Liver (tissue), 9 donors: ENCODE measurements around the gene ZNF772. TPM values are rescaled to one million over a fixed set of nuclear protein-coding genes. Genes with fewer than 3 reads are reported as not detected.

Experiments used
- DNase-seq: peaks from one replicate; pipeline ENCODE4 v3.0.0-alpha.2; 2017; ENCODE audit warnings: low spot score
- H3K27ac ChIP-seq, 2 donors: one replicate each; pipeline ENCODE4 v1.7.0; 2013; ENCODE audit warnings: inconsistent platforms in 2 of 2, low read length in 2 of 2, control low read depth in 1 of 2, low read depth in 1 of 2, mild to moderate bottlenecking in 1 of 2
- H3K27me3 ChIP-seq, 4 donors: one replicate each; pipeline versions ENCODE4 v1.6.1 to v1.7.0; 2013; ENCODE audit warnings: low read length in 3 of 4, inconsistent platforms in 1 of 4, mild to moderate bottlenecking in 1 of 4, moderate library complexity in 1 of 4; ENCODE audit not compliant: control insufficient read depth in 4 of 4, insufficient read depth in 4 of 4
- H3K36me3 ChIP-seq, 4 donors: one replicate each; pipeline versions ENCODE4 v1.6.1 to v1.7.0; 2013; ENCODE audit warnings: low read length in 3 of 4, mild to moderate bottlenecking in 3 of 4, low read depth in 1 of 4, moderate library complexity in 1 of 4; ENCODE audit not compliant: control insufficient read depth in 4 of 4, insufficient read depth in 3 of 4
- H3K4me1 ChIP-seq, 4 donors: one replicate each; pipeline versions ENCODE4 v1.6.1 to v1.7.0; 2013; ENCODE audit warnings: low read length in 3 of 4, mild to moderate bottlenecking in 3 of 4, moderate library complexity in 1 of 4; ENCODE audit not compliant: control insufficient read depth in 4 of 4, insufficient read depth in 4 of 4
- H3K4me3 ChIP-seq, 3 donors: one replicate each; pipeline versions ENCODE4 v1.6.1 to v1.7.0; 2013; ENCODE audit warnings: low read length in 3 of 3, control low read depth in 1 of 3, low read depth in 1 of 3, mild to moderate bottlenecking in 1 of 3
- H3K9ac ChIP-seq, 2 donors: one replicate each; pipeline ENCODE4 v1.7.0; 2013; ENCODE audit warnings: low read length in 2 of 2, mild to moderate bottlenecking in 2 of 2, moderate library complexity in 2 of 2, control low read depth in 1 of 2, low read depth in 1 of 2
- H3K9me3 ChIP-seq, 4 donors: one replicate each; pipeline versions ENCODE4 v1.6.1 to v1.7.0; 2013; ENCODE audit warnings: low read length in 3 of 4; ENCODE audit not compliant: control insufficient read depth in 4 of 4
- ATF3 ChIP-seq: IDR thresholded peaks from 2 replicates; pipeline ENCODE4 v1.6.1; 2016; ENCODE audit warnings: antibody characterized with exemption
- CTCF ChIP-seq: fragments of 150-350 bp; IDR thresholded peaks from 2 replicates; pipeline ENCODE4 v1.5.1; 2017; ENCODE audit warnings: improper control_type of control experiment, low read depth, low read length; ENCODE audit not compliant: missing input control
- EGR1 ChIP-seq, 2 donors: IDR thresholded peaks; 2 replicates each; pipeline ENCODE4 v1.6.1; 2016 to 2018; ENCODE audit warnings: antibody characterized with exemption in 2 of 2, low read depth in 2 of 2
- FOXA1 ChIP-seq: IDR thresholded peaks from 2 replicates; pipeline ENCODE4 v1.6.1; 2016; ENCODE audit warnings: antibody characterized with exemption
- FOXA2 ChIP-seq: IDR thresholded peaks from 2 replicates; pipeline ENCODE4 v1.6.1; 2016; ENCODE audit warnings: antibody characterized with exemption
- GABPA ChIP-seq, 2 donors: IDR thresholded peaks in 1 of 2; conservative IDR thresholded peaks in 1 of 2; 2 replicates each; pipeline ENCODE4 v1.6.1; 2016; ENCODE audit warnings: antibody characterized with exemption in 2 of 2, mild to moderate bottlenecking in 1 of 2, moderate library complexity in 1 of 2
- HNF4A ChIP-seq, 2 donors: conservative IDR thresholded peaks; 2 replicates each; pipeline ENCODE4 v1.6.1; 2016; ENCODE audit warnings: antibody characterized with exemption in 2 of 2, mild to moderate bottlenecking in 2 of 2
- HNF4G ChIP-seq: IDR thresholded peaks from 2 replicates; pipeline ENCODE4 v1.6.1; 2016; ENCODE audit warnings: antibody characterized with exemption
- JUND ChIP-seq, 2 donors: IDR thresholded peaks; 2 replicates each; pipeline ENCODE4 v1.6.1; 2016; ENCODE audit warnings: antibody characterized with exemption in 2 of 2
- MAX ChIP-seq: IDR thresholded peaks from 2 replicates; pipeline ENCODE4 v1.6.1; 2016; ENCODE audit warnings: antibody characterized with exemption
- NR2F2 ChIP-seq: IDR thresholded peaks from 2 replicates; pipeline ENCODE4 v1.6.1; 2016; ENCODE audit warnings: antibody characterized with exemption
- RAD21 ChIP-seq, 2 donors: IDR thresholded peaks; 2 replicates each; pipeline ENCODE4 v1.6.1; 2016; ENCODE audit warnings: antibody characterized with exemption in 2 of 2, mild to moderate bottlenecking in 2 of 2
- REST ChIP-seq: IDR thresholded peaks from 2 replicates; pipeline ENCODE4 v1.6.1; 2016; ENCODE audit warnings: antibody characterized with exemption, mild to moderate bottlenecking
- RXRA ChIP-seq, 2 donors: IDR thresholded peaks; 2 replicates each; pipeline ENCODE4 v1.6.1; 2017 to 2018; ENCODE audit warnings: antibody characterized with exemption in 2 of 2, mild to moderate bottlenecking in 1 of 2
- SP1 ChIP-seq: IDR thresholded peaks from 2 replicates; pipeline ENCODE4 v1.6.1; 2018; ENCODE audit warnings: antibody characterized with exemption, mild to moderate bottlenecking
- TAF1 ChIP-seq: conservative IDR thresholded peaks from 2 replicates; pipeline ENCODE4 v1.6.1; 2016; ENCODE audit warnings: antibody characterized with exemption, mild to moderate bottlenecking
- YY1 ChIP-seq: IDR thresholded peaks from 2 replicates; pipeline ENCODE4 v1.6.1; 2016; ENCODE audit warnings: antibody characterized with exemption, mild to moderate bottlenecking
- ZBTB33 ChIP-seq: IDR thresholded peaks from 2 replicates; pipeline ENCODE4 v1.6.1; 2016; ENCODE audit warnings: antibody characterized with exemption
- WGBS: extraction: QIAGEN DNeasy Blood & Tissue Kit; methylation state at CpG from one replicate; pipeline ENCODE4 v1.1.7; 2013; 5-methylcytosine and 5-hydroxymethylcytosine counted together
- polyA plus RNA-seq, 2 donors: library from polyadenylated mRNA; stranded (reverse) in 1 of 2; unstranded in 1 of 2; fragments of 200-250 nt in 1 of 2; fragments of >200 nt in 1 of 2; fragmentation: Nextera tagmentation in 1 of 2; extraction: Ambion mirVana in 1 of 2; gene quantifications; one replicate each; pipeline versions ENCODE4 v1.2.1 to v1.2.3, GENCODE V29; 2013 to 2015
- total RNA-seq, 2 donors: library from RNA; depleted of rRNA; stranded (reverse); fragments of >200 nt; gene quantifications; one replicate each; pipeline ENCODE4 v1.2.3, GENCODE V29; 2014
- donor health status: healthy.
- donor health status: healthy.
- donor health status: healthy.
- donor health status: healthy.
- donor health status: healthy.

Gene ZNF772
- total and polyA plus RNA-seq, 4 donors = 0.81 to 11.1 (median 3.5) TPM

- TF ChIP-seq ZBTB33 (no peak), FOXA2 (no peak), RXRA (IDR thresholded peaks at IDR 0.05) (no peak), REST (no peak), EGR1 (IDR thresholded peaks at IDR 0.05; ENCODE audit: low read depth in 2 of 2) (no peak), RAD21 (IDR thresholded peaks at IDR 0.05) (no peak), NR2F2 (no peak), SP1 (no peak), JUND (IDR thresholded peaks at IDR 0.05) (no peak), HNF4A (conservative IDR thresholded peaks at IDR 0.05) (no peak), TAF1 (no peak), YY1 (no peak), CTCF (no peak), GABPA (IDR thresholded peaks at IDR 0.05 in 1 of 2, conservative IDR thresholded peaks at IDR 0.05 in 1 of 2) (no peak), MAX (no peak), ATF3 (no peak), HNF4G (no peak), FOXA1 (no peak)
- Histone ChIP-seq H3K9me3 (peaks cover 26 to 68% (median 40%) of the 10 kb centered on the region in 4 donors), H3K36me3 (peaks cover 7 to 21% (median 14%) of the 10 kb centered on the region in 4 donors), H3K4me1 (no peaks in the 10 kb centered on the region), H3K27ac (no peak overlapping the region), H3K4me3 (peak overlapping the region in 2 of 3 donors; percentile 18 to 22), H3K9ac (no peak overlapping the region), H3K27me3 (no peaks in the 10 kb centered on the region)
- WGBS = 94% methylated on average over 5 of the region's 5 CpGs
- DNase-seq = no peak
Observed at GRCh38 chr19:57515255-57515654, 37.9 kb upstream of the ZNF772 start.
